ENCODE measurements around the gene RECK.
A peak's percentile ranks its signal among the peaks of the same experiment; 100 is the strongest.

The RECK gene

GRCh38 chr9:36163049-36163785 lies 126.5 kb downstream of the RECK start:
- DNase-seq = no peak

GRCh38 chr9:36163786-36164170 lies 127.1 kb downstream of the RECK start:
- DNase-seq = no peak

DNA sequence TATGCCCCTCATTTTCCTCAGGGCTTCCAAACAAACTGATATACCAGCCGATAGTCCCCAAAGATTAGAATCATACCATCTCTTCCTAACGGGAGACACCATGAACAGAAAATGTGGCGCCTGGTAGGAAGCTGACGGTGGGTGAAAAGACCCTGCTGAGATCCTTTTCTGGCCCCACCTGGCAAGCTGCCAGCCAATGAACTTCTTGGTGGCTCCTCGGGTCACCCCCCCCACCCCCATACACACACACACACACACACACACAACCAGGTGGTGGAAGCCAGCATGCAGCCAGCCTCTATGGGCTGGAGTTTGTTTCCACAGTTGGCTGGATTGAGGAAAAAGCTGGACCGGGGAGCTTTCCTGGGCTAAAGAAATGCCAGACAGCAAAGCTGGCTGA lies 127.7 kb downstream of the RECK start:
- no peak for DNase-seq

DNA sequence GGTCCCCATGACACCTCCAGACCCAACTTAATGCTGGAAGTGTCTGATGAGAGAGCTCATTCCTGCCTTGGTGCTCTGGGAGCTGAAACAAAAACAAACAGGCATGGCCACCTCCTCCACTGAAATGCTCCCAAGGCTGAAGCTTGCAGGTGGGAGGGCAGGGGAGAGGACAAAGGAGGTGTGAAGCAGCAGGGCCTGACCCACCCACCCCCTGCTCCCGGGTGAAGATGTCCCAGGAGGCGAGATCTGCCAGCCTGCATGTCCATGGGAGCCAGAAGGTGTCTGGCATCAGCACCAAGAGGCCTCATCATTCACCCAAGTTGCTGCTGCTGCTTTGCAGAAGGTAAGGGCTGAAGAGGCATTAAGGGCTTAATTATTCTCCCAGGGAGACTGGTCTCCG lies 128.3 kb downstream of the RECK start:
- DNase-seq = no peak

DNA sequence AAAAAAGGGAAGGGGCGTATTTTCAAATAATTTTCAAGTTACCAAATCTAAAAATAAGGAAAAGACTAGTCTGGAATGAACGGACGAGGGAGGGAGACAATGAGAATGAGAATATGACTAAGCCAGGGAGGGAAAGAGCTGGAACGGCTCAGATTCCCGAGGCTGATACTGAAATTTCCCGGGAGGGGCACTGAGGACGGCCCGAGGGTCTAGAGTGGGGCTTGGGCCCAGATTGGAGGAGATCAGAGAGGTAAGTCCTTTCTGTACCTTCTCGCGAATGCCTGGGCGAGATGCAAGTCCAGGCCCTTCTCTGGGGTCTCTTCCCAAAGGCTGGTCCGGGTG lies 129.1 kb downstream of the RECK start:
- no peak for DNase-seq

- DNase-seq = peak; percentile 75
Measured at GRCh38 chr9:36166168-36166927, 129.6 kb downstream of the RECK start.

GRCh38 chr9:36169166-36169565 lies 132.5 kb downstream of the RECK start, which contains the start of gene CCIN:
Gene CCIN (plus strand): TSS chr9:36169388. CDS start chr9:36169503, 115 bp downstream.
- DNase-seq = peak; percentile 19

GRCh38 chr9:36169708-36170107 lies 133.0 kb downstream of the RECK start:
- no peak for DNase-seq

DNA sequence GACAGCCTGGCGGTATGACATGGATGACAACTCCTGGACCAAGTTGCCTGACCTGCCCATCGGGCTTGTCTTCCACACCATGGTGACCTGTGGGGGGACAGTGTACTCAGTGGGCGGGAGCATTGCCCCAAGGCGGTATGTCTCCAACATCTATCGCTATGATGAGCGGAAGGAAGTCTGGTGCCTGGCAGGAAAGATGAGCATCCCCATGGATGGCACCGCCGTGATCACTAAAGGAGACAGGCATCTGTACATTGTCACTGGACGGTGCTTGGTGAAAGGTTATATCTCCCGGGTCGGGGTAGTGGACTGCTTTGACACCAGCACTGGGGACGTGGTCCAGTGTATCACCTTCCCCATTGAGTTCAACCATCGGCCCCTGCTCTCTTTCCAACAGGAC lies 133.8 kb downstream of the RECK start:
- DNase-seq = no peak

- DNase-seq = no peak
Measured at GRCh38 chr9:36173861-36174260, 137.1 kb downstream of the RECK start.

Data from NCI-H2029 (cell line).